GM12873 (cell line): ENCODE results near the gene NPM3.

Experiments
- CTCF ChIP-seq: IDR thresholded peaks from 2 replicates; pipeline ENCODE4 v1.5.1; 2012; ENCODE audit warnings: low read depth, mild to moderate bottlenecking, moderate library complexity, low read length, control low read depth; ENCODE audit not compliant: insufficient read depth; ENCODE audit errors: missing control alignments

Gene NPM3, protein sequence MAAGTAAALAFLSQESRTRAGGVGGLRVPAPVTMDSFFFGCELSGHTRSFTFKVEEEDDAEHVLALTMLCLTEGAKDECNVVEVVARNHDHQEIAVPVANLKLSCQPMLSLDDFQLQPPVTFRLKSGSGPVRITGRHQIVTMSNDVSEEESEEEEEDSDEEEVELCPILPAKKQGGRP

DNA sequence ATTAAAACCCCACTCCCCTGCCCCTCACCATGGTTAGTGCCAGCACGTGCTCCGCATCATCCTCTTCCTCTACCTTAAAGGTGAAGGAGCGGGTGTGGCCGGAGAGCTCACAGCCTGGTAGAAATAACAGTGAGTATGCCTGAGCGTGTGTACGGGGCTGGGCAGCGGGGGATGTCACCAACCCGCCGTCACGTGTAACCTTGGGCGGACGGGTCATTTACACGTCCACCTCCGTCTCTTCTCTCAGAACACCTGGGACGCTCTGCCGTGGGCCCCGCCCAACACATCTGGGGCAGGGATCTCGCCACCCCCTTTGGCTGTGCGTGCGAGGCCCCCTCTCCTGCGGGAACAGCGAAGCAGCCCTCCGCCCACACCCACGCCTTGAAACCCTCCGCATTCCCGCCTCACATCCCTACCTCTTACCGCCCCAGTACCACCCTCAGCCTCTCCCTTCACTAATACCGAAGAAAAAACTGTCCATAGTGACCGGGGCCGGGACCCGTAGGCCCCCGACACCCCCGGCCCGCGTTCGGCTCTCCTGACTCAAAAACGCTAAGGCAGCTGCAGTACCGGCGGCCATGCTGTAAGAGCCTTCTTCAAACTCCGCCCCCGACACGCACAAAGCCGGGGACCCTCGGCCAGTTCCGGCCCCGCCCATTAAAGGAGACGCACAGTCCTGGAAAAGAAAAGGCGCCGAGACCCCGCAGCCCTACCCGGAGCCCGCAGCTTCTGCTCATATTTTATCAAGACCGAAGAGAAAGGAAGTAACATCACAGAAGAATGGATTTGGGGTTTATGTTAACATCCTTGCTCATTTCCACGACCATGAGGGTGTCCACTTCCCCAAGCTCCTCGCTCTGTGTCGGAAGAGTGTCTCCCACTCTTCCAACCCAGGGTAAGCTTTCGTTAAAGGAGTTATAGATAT lies at the start of gene NPM3:
Gene NPM3 (minus strand): TSS at position 636 of the 925 bp plus-strand sequence. CDS start 56 bp downstream, at position 580.
- no peak for TF ChIP-seq CTCF

- no peak for TF ChIP-seq CTCF
These were observed 49.1 kb upstream of the NPM3 start for GRCh38 chr10:101832325-101832771.

- no peak for TF ChIP-seq CTCF
These were observed 48.0 kb upstream of the NPM3 start for GRCh38 chr10:101831169-101831811.

DNA sequence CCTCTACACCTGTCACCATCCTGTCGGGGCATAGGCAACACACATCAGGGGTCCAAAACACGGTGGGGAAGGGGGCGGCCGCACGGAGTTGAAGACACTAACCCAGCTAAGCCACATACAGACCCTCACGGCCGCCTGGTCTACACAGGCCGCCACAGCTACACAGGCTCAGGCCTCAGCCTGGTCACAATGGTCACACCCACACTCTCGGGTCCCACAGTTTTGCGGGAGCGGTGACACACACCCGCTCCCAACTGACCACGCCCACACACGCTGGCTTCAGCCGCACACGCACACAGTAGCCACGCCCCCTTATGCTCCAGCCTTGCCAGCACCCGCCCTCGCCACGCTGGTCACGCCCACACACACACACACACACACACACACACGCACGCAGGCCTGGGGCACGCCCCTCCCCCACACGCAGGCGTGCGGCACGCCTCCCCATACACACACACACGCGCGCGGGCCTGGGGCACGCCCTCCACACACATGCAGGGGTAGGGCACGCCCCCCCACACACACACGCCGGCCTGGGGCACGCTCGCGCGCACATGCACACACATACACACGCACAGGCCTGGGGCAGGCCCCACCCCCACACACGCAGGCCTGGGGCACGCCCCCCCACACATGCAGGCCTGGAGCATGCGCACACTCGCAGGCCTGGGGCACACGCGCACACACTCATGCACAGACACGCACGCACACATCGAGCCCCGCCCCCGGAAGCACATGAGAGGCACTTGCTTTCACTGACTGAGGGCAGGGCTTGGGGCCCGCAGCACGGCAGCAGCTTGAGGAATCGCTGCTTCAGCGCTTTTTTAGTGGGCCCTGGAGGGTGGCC lies 47.3 kb upstream of the NPM3 start:
- no peak for TF ChIP-seq CTCF

DNA sequence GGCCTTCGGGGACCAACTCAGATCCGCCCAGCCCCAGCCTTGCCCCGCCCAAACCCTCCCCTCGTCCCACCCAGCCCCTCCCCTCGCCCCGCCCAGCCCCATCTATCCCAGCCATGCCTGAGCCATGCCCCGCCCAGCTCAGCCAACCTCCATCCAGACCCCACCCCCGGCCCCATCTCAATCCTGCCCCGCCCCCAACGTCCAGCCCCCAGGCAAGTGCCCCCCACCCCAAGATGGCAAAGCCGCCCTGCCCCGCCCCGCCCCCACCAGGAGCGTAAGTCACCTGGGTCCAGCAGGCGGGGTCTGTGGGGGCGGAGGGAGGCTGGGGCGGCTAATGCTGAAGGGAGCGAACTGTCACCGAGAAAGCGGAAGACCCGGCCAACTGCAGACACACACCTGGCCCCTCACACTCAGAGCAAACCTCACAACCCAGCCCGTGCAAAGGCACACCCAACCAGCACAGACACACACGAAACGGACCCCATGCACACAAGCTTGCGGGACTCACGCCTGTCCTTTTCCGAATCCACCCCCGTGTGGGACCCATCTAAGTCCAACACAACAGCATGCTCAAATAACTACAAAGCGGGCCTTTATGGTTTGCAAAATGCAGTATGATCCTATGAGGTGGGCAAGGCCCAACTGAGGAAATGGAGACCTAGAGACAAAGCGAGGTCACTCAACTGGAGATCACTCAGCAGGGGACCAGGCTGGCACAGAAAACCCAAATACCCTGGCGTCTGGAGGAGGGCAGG lies 46.5 kb upstream of the NPM3 start:
- no peak for TF ChIP-seq CTCF

- TF ChIP-seq CTCF = no peak
These were observed 45.7 kb upstream of the NPM3 start for GRCh38 chr10:101828766-101829551.
